Ovary (tissue), 3 donors: ENCODE measurements around the gene MT1F.

Source experiments
- CTCF ChIP-seq, 3 donors: fragments of 450-650 bp in 2 of 3; fragments of 200-600 bp in 1 of 3; IDR thresholded peaks; one replicate each; pipeline versions ENCODE4 v1.5.1 to v1.8.0; 2016 to 2022; ENCODE audit warnings: antibody characterized with exemption in 3 of 3, mild to moderate bottlenecking in 1 of 3
- EP300 ChIP-seq: sonication (generic); formaldehyde crosslinking; IDR thresholded peaks from one replicate; pipeline ENCODE4 v1.6.1; 2017; ENCODE audit warnings: antibody characterized with exemption
- POLR2A ChIP-seq: fragments of 450-650 bp; IDR thresholded peaks from one replicate; pipeline ENCODE4 v1.6.1; 2017; ENCODE audit warnings: antibody characterized with exemption, mild to moderate bottlenecking, moderate library complexity
- donor health status: DM: no; HTN: no; CAD: no.

DNA sequence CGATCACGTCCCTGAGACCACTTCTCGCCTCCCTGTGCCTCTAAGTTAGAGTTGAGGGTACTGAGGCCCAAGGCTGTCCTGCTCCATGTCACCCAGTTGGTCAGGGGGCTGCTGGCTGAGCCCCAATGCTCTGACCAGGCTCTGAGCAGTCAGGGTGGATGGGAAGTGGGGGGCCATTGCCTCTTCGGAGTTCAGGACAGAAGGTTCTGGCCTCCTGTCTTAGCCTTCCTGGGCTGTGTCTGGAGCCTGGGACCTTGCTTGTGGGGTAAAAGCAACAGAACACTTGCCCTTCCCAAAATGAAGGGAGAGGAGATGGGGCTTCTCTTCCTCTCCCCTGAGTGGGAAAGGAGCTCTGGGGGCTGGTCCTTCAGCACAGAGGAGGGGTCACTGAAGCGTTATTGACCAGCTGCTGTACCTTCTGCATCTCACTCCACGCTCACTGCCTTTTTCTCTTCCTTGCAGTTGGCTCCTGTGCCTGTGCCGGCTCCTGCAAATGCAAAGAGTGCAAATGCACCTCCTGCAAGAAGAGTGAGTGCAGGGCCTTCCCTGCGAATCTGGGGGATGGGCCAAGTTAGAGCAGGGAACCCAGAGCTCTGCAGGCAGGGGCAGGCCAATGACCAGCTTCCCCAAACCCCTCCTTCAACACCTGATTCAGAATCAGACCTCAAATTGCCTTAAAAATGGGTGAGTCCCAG, 25.1 kb downstream of the MT1F start:
- TF ChIP-seq CTCF (IDR thresholded peaks at IDR 0.05) = no peak
- no peak for TF ChIP-seq POLR2A
- no peak for TF ChIP-seq EP300
